Nephron progenitor cell (in vitro differentiated cells): ENCODE data around the gene ENOSF1.

Experiments used
- DNase-seq: peaks from one replicate; pipeline ENCODE4 v3.0.0; 2021
- H3K27ac Mint-ChIP-seq: 2 replicates; pipeline ENCODE4 v1.8.0; 2021; ENCODE audit warnings: mild to moderate bottlenecking, moderate library complexity, mixed read lengths
- H3K27me3 Mint-ChIP-seq: 2 replicates; pipeline ENCODE4 v1.8.0; 2021; ENCODE audit warnings: mild to moderate bottlenecking, low read depth, mixed read lengths; ENCODE audit not compliant: poor library complexity
- H3K36me3 Mint-ChIP-seq: 2 replicates; pipeline ENCODE4 v1.8.0; 2021; ENCODE audit warnings: low read depth, mixed read lengths
- H3K4me1 Mint-ChIP-seq: 2 replicates; pipeline ENCODE4 v1.8.0; 2021; ENCODE audit warnings: mixed read lengths
- H3K4me3 Mint-ChIP-seq: 2 replicates; pipeline ENCODE4 v1.8.0; 2021; ENCODE audit warnings: mild to moderate bottlenecking, moderate library complexity, mixed read lengths
- H3K9me3 Mint-ChIP-seq: 2 replicates; pipeline ENCODE4 v1.8.0; 2021; ENCODE audit warnings: mild to moderate bottlenecking, moderate library complexity, mixed read lengths
- CTCF ChIP-seq: fragments of 200-600 bp; sonication (generic); IDR thresholded peaks from 2 replicates; pipeline ENCODE4 v1.5.0; 2021; ENCODE audit warnings: antibody characterized with exemption

The ENOSF1 gene

GRCh38 chr18:669077-669476 is 43.4 kb downstream of the ENOSF1 start:
- H3K27ac Mint-ChIP-seq = no peak overlapping the region
- no peak for DNase-seq
- H3K27me3 Mint-ChIP-seq = no peaks in the 10 kb centered on the region
- peaks cover 70% of the 10 kb centered on the region for H3K36me3 Mint-ChIP-seq
- peaks cover 18% of the 10 kb centered on the region for H3K9me3 Mint-ChIP-seq
- H3K4me3 Mint-ChIP-seq = no peak overlapping the region
- no peaks in the 10 kb centered on the region for H3K4me1 Mint-ChIP-seq
- TF ChIP-seq CTCF = no peak

GRCh38 chr18:668260-668659 is 44.2 kb downstream of the ENOSF1 start:
- TF ChIP-seq CTCF = no peak
- DNase-seq = no peak
- Mint-ChIP-seq H3K36me3 (peaks cover 76% of the 10 kb centered on the region), H3K4me3 (no peak overlapping the region), H3K4me1 (no peaks in the 10 kb centered on the region), H3K27me3 (no peaks in the 10 kb centered on the region), H3K9me3 (peaks cover 23% of the 10 kb centered on the region), H3K27ac (peak overlapping the region; percentile 40)

GRCh38 chr18:666628-667027 is 45.8 kb downstream of the ENOSF1 start:
- no peak for DNase-seq
- no peaks in the 10 kb centered on the region for H3K27me3 Mint-ChIP-seq
- peaks cover 34% of the 10 kb centered on the region for H3K9me3 Mint-ChIP-seq
- H3K27ac Mint-ChIP-seq = no peak overlapping the region
- no peaks in the 10 kb centered on the region for H3K4me1 Mint-ChIP-seq
- H3K36me3 Mint-ChIP-seq = peaks cover 79% of the 10 kb centered on the region
- TF ChIP-seq CTCF = no peak
- H3K4me3 Mint-ChIP-seq = no peak overlapping the region

- H3K27me3 Mint-ChIP-seq = no peaks in the 10 kb centered on the region
- H3K27ac Mint-ChIP-seq = no peak overlapping the region
- DNase-seq = no peak
- H3K4me1 Mint-ChIP-seq = no peaks in the 10 kb centered on the region
- TF ChIP-seq CTCF = no peak
- peaks cover 38% of the 10 kb centered on the region for H3K9me3 Mint-ChIP-seq
- H3K4me3 Mint-ChIP-seq = no peak overlapping the region
- peaks cover 79% of the 10 kb centered on the region for H3K36me3 Mint-ChIP-seq
Measured at GRCh38 chr18:666177-666576, 46.3 kb downstream of the ENOSF1 start.

GRCh38 chr18:662197-662596 is 50.2 kb downstream of the ENOSF1 start:
- no peak for DNase-seq
- Mint-ChIP-seq H3K4me1 (peaks cover 21% of the 10 kb centered on the region), H3K36me3 (peaks cover 70% of the 10 kb centered on the region), H3K27ac (no peak overlapping the region), H3K4me3 (peak overlapping the region; percentile 38), H3K9me3 (peaks cover 46% of the 10 kb centered on the region), H3K27me3 (peaks cover 7% of the 10 kb centered on the region)
- no peak for TF ChIP-seq CTCF

GRCh38 chr18:659597-659996 is 52.8 kb downstream of the ENOSF1 start:
- Mint-ChIP-seq H3K27me3 (peaks cover 7% of the 10 kb centered on the region), H3K4me3 (peak overlapping the region; percentile 89), H3K36me3 (peaks cover 60% of the 10 kb centered on the region), H3K4me1 (peaks cover 21% of the 10 kb centered on the region), H3K27ac (no peak overlapping the region), H3K9me3 (peaks cover 45% of the 10 kb centered on the region)
- TF ChIP-seq CTCF = no peak
- DNase-seq = no peak
